Stimulated activated CD8-positive, alpha-beta memory T cell treated with anti-CD3 and anti-CD28 coated beads, Interleukin-2, amount 100 ng/mL, for 1 hour (primary cell): ENCODE results near the gene SLC16A10.

Source experiments
- DNase-seq, 2 donors: peaks; one replicate each; pipeline ENCODE4 v3.0.0-alpha.2; 2020; ENCODE audit warnings: low read depth in 2 of 2

Gene SLC16A10

DNA sequence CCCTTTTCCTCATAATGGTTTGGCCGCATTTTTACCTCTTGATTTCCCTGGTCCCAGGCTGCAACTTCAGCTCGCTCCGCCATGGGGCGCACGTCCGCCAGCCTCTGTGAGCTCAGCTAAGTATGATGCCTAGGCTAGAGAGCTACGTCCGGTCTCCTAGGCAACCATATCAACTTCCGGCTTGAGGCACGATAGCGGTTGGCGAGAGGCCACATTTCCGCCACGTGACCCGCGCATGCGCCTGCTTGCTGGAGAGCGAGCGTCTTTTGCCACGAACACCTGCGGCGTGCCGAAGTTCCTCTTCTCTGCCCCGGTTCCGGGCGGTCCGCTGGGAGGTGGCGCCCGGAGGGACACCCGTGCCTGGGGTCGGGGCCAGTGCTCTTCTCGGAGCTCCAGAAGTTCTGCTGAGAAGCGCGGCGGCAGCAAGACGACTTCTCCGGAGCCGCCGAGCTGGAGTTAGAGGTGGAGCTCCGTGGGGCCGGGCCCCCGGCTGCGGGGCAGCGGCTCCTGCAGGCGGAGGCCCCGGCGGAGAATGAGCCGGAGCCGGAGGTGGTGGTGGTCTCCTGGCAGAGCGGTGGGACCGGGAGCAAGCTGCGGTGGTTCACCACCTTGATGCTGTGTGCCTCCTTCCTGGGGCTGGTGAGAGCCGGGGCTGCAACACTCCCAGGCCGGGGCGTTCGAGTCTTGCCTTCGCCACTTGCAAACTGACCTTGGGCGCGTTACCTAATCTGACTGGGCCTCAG is 172.0 kb downstream of the SLC16A10 start:
- peak; percentile 98 to 99 for DNase-seq

DNA sequence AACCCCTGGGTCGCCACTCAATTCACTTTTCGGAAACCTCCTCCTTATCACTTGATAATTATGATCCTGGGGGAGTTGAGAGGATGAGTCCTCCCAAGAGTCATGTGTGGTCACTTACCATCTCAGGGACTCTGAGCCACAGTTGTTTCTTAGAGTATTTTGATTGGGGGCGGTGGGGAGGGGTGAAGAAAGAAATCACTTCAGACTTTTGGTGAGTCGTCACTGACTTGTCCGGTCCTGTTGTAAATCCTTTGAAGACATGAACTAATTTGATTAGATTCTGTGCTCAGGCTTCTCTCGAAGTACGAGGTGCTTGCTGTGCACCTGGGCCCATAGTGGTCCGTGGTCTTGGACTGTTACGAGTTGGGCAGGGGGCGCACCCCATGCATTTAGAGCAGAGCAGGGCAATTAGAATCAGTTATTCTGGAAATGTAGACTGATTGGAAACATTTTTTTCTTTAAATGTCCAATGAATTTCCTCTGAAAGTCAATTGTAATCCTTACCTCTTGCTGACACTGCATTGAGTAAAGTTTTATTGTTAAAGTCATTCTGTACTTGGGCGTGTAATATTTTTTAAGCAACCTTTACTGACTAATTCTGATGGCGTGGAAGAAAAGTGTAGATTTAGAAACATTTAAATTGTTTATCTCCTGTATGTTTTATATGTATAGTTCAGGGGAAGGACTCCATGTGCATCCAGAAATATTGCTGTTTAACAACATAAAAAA is 173.4 kb downstream of the SLC16A10 start:
- no peak for DNase-seq

DNA sequence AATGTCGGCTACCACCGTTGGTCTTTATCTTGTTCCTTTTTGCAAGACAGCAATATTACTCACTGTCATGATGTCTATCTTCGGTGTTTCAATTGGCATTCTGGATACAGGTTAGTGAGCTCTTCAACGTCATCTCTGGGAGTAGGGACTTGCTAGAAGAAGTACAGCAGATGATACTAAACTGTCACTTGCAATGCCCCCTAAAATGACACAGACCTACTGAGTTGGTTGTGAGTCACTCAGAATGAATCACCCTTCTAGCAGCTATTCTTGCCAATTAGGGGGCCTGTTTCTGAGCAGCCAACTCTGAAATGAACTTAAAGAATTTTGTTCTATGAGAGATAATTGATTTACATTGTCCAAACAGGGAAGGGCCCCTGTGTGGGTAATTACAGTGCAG is 176.5 kb downstream of the SLC16A10 start:
- no peak for DNase-seq

DNA sequence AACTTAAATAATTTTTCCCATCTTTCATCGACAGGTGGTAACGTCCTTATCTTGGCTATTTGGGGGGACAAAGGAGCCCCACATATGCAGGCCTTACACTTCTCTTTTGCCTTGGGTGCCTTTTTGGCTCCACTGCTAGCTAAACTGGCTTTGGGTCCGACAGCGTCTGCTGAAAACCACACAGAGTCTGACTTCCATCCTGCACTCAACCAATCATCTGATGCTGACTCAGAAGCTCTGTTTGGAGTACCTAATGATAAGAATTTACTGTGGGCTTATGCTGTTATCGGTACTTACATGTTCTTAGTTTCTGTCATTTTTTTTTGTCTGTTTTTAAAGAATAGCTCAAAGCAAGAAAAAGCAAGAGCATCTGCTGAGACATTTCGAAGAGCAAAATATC is 178.5 kb downstream of the SLC16A10 start:
- no peak for DNase-seq

DNA sequence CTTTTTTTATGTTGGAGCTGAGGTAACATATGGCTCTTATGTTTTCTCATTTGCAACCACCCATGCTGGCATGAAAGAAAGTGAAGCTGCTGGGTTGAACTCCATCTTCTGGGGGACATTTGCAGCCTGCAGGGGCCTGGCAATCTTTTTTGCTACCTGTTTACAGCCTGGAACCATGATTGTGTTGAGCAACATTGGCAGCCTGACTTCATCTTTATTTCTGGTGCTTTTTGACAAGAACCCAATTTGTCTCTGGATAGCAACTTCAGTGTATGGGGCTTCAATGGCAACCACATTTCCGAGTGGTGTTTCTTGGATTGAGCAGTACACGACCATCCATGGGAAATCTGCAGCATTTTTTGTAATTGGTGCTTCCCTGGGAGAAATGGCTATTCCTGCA is 179.0 kb downstream of the SLC16A10 start:
- no peak for DNase-seq

DNA sequence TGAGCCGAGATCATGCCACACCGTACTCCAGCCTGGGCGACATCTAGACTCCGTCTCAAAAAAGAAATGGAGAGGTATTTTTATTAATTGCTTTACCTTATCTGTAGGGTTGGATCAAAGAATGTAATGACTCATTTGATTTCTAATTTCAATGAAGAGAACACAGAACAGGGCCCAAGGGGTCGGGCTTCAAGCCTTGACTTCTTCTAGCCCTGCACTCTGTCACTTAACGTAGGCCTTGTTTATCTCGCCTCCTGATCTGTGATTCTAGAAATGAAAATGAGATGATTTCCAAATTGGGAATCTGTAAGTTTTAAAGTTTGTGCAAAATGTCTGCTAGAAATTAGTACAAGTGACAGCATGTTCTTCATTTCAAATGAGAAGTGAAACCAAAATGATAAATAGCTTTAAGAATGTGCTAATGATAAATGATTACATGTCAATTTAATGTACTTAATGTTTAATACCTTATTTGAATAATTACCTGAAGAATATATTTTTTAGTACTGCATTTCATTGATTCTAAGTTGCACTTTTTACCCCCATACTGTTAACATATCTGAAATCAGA is 180.5 kb downstream of the SLC16A10 start:
- no peak for DNase-seq

DNA sequence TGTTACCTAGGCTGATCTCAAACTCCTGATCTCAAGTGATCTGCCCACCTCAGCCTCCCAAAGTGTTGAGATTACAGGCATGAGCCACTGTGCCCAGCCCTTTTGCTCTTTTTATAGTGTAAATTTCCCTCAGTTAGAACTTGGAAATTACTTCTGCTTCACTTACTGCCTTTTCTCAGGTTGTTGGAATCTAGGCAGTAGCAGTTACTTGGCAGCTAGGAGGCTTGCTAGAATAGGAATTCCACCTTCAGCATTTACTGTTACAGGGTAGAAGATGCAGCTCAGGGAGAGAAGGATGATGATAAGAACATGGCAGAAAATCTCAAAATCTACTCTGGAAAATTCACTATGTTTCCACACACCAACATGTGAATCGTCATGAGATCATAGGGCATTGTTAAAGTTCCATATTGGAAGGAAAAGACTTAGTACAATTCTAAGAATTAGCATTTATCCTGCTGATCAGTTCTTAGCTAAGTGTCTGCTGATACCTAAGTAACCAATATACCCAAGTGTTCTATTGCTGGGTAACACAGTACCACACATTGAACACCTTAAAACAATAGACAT is 182.2 kb downstream of the SLC16A10 start:
- DNase-seq, result no peak

DNA sequence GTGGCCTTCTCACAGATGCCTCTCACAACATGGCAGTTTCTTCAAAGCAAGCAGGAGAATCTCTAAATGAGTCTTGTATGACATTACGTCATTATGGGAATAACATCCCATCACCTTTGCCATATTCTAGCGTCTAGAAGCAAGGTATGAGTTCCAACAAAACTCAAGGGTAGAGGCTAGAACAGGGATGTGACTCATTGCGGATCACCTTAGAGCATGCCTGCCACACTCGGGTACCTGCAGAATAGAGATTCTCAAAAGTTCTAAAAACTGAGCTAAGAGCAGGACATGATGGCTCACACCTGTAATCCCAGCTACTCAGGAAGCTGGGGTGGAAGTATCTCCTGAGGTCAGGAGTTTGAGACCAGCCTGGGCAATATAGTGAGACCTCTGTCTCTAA is 182.8 kb downstream of the SLC16A10 start:
- DNase-seq, result no peak

DNA sequence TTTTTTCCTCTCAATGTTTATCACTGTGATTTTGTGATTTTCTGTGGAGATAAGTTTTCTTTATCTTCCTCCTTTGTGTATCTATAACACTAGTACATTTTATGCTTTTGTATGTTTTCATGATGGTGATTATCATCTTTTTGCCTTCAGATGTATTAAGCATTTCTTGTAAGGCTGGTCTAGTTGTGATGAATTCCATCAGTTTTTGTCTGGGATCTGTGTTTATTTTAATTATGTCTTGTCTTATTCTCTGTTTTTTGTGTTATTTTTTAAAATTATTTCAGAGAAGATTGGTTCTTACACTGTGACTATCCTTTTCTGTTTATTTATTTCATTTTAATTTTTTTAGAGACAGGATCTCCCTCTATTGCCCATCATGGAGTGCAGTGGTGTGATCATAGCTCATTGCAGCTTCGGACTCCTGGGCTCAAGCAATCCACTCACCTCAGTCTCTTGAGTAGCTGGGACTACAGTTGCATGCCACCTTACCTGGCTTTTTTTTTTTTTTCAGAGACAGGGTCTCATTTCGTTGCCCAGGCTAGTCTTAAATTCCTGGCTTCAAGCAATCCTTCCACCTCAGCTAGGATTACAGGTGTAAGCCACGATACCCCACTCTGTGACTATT is 187.4 kb downstream of the SLC16A10 start:
- DNase-seq, result no peak

DNA sequence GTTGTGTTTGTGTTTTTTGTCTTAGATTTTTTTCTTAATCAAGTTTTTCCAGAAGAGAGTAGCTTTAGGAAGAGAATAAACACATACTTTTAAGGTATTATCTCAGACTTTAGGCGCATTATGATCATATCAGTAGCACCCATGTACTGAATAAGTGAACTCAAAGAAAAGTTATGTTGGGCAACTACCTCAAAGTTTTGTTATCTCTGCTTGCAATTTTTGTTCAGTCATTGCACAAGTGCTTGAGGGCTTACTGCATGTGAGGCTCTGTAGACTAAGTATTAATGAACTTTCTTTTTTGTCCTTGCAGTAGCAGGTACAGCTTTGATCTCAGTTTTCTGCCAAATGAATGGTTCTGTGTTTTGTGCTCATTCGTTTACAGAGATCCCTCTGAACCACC is 189.0 kb downstream of the SLC16A10 start:
- DNase-seq, result no peak

DNA sequence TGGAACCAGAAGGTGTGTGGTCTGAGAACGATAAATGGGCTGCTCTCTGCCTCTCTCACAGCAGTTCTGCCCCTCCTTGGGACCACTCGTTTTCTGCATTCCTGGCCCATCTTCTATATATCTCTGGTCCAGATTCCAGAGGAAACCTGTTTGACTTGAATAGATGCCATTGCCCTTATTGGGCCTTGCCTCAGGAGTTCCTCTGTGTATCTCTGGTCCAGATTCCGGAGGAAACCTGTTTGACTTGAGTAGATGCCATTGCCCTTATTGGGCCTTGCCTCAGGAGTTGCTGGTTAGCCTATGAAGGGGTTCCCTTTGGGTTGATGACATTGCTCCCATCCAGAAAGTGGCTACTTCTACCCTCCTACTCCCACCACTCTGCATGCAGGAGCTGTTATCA is 189.4 kb downstream of the SLC16A10 start:
- DNase-seq, result no peak

DNA sequence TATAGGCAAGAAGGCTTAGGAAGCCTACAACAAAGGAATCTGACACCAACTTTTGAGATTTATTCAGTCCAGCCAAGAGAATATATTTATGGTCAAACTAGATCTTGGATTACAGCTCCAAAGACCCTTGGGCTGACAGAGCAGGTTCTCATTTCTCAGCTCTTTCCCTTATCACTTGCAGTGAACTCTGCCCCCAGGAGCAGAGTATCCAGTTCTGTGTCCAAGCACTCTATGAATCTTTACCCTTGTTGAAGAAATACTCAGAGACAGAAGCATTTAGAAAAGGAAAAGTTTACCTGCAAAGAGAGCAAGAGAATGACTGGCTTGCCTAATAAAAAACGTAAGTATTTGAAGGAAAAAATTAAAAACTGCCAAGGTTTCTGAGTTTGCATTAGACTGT is 190.5 kb downstream of the SLC16A10 start:
- DNase-seq, result no peak

DNA sequence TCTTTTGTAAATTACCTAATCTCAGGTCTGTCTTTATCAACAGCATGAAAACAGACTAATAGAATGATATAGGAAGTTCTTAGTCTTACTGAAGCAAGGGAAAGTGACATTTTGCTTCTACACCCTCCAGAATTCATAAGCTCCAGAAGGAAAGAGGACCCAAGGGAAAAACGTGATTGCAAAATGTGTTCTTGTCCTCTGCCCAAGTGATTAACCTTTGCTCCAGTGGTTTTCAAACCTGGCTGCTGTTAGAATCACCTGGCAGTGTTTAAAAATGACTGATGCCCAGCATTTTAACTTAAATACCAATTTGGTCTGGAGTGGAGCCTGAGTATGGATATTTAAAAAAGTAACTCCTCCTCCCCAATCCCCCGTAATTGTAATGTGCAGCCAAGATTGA is 191.4 kb downstream of the SLC16A10 start:
- DNase-seq, result no peak

DNA sequence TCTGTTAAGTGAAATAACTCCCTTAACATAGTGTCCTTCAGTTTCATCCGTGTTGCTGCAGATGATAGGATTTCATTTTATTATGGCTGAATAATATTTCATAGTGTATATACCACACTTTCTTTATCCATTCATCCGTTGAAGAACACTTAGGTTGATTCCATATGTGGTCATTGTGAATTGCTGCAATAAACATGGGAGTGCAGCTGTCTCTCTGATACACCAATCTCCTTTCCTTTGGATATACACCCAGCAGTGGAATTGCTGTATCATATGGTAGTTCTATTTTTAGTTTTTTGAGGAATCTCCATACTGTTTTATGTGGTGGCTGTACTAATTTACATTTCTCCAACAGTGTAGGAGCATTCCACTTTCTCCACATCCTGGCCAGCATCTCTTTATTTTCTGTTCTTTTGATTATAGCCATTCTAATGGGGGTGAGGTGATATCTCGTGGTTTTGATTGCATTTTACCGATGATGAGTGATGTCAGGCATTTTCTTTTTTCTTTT is 193.2 kb downstream of the SLC16A10 start:
- no peak for DNase-seq
